ENCODE data around the gene KBTBD12. TPM values are rescaled to one million over a fixed set of nuclear protein-coding genes. Genes with fewer than 3 reads are reported as not detected.
"Not testable (repeated sequence)": the region's sequence is repeated elsewhere in the genome, so short reads cannot be mapped to it uniquely, and the experiment has no call there.

Gene KBTBD12
- total and polyA plus RNA-seq, 12 donors: 5.1 to 54.2 (median 31.5) TPM

DNA sequence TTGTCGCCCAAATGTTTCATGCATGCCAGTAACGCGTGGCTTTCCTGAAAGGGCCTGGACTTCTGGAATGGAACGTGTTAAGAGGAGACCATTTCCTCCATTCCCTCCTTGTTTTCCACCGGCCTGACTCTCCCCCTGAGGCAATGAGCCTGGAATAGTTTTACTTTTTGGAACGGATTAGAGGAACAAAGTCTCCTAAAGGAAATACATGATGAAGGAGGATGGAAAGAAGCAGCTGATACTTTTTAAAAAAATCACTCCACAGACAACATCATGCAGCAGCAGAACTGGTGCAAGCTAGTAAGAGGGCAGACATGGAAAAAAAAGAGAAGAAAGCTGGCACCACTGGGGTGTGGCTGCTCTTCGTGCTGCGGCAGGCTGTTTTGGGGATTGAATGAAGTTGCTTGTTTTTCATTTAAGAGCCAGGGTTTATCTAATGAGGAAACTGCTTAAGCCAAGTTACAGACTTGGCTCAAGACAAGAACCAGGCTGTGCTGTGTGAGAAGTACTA is 3.6 kb upstream of the KBTBD12 start:
- intact Hi-C loops (cut with DNase I): no loop called here
- DNase-seq: no peak

DNA sequence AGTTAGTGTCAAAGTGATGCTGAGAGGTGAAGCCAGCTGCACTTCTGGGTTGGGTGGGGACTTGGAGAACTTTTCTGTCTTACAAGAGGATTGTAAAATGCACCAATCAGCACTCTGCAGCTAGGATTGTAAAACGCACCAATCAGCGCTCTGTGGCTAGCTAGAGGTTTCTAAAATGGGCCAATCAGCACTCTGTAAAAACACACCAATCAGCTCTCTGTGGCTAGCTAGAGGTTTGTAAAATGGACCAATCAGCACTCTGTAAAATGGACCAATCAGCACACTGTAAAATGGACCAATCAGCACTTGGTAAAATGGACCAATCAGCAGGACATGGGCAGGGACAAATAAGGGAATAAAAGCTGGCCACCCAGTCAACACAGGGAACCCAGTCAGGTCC is 1.2 kb upstream of the KBTBD12 start:
- DNase-seq, H3K9me3 ChIP-seq, ATAC-seq, H3K4me3 ChIP-seq, H3K36me3 ChIP-seq: not testable (repeated sequence)
- 98 to 99% methylated on average over 2 of the region's 2 CpGs for WGBS, 2 donors
- peak overlapping the region in 1 of 10 donors; percentile 88 for H3K27ac ChIP-seq
- intact Hi-C loops (cut with DNase I): loop anchor here in 1 of 10 donors (2.0 kb wide), 1 partner anchor 41 kb away; no protein-coding TSS in a partner anchor
- peaks cover 5 to 52% (median 25%) of the 10 kb centered on the region in 9 donors for H3K4me1 ChIP-seq
- peaks cover 0 to 20% (median 0%) of the 10 kb centered on the region in 7 donors for H3K27me3 ChIP-seq

More for the DNA sequence above, 3.6 kb upstream of the KBTBD12 start:
- 27 to 41% methylated on average over 8 of the region's 8 CpGs for WGBS, 2 donors
- peaks cover 5 to 45% (median 23%) of the 10 kb centered on the region in 9 donors for H3K4me1 ChIP-seq
- peak overlapping the region; percentile 4 to 81 (median 60) for H3K27ac ChIP-seq
- TF ChIP-seq, protein P1, sequence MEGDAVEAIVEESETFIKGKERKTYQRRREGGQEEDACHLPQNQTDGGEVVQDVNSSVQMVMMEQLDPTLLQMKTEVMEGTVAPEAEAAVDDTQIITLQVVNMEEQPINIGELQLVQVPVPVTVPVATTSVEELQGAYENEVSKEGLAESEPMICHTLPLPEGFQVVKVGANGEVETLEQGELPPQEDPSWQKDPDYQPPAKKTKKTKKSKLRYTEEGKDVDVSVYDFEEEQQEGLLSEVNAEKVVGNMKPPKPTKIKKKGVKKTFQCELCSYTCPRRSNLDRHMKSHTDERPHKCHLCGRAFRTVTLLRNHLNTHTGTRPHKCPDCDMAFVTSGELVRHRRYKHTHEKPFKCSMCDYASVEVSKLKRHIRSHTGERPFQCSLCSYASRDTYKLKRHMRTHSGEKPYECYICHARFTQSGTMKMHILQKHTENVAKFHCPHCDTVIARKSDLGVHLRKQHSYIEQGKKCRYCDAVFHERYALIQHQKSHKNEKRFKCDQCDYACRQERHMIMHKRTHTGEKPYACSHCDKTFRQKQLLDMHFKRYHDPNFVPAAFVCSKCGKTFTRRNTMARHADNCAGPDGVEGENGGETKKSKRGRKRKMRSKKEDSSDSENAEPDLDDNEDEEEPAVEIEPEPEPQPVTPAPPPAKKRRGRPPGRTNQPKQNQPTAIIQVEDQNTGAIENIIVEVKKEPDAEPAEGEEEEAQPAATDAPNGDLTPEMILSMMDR (IDR thresholded peaks at IDR 0.05): no peak
- H3K27me3 ChIP-seq: peaks cover 0 to 20% (median 0%) of the 10 kb centered on the region in 7 donors
- H3K9me3 ChIP-seq: peaks cover 0 to 6% (median 0%) of the 10 kb centered on the region in 11 donors
- peak in 5 of 8 donors; percentile 25 to 56 (median 48) for ATAC-seq
- peak overlapping the region in 4 of 10 donors; percentile 0 to 25 (median 2) for H3K4me3 ChIP-seq
- H3K36me3 ChIP-seq: no peaks in the 10 kb centered on the region

DNA sequence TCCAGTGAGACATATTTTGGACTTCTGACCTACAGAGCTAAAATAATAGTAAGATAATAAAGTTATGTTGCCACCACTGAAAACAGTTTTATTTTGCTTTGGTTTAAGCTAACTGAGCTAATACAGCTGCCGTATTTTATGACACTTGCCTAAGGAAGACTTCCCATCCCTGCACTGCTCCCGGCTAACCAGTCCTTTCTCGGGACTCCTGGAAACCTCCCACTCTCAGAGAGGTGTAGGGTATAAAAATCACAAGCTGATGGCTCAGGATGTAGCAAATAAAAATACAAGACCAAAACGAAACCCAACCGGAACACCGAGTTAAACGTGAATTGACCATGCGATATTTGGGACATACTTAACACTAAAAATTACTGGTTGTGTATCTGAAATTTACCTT is 448 bp upstream of the KBTBD12 start:
- Histone ChIP-seq H3K27ac (peak overlapping the region; percentile 27 to 90 (median 84)), H3K27me3 (peaks cover 0 to 20% (median 0%) of the 10 kb centered on the region in 7 donors), H3K9me3 (peaks cover 0 to 6% (median 0%) of the 10 kb centered on the region in 11 donors), H3K4me3 (peak overlapping the region in 9 of 10 donors; percentile 44 to 62 (median 55)), H3K4me1 (peaks cover 5 to 52% (median 25%) of the 10 kb centered on the region in 9 donors), H3K36me3 (no peaks in the 10 kb centered on the region)
- DNase-seq (no peak), ATAC-seq (no peak)
- 52 to 63% methylated on average over 8 of the region's 8 CpGs for WGBS, 2 donors
- TF ChIP-seq, protein P1 (IDR thresholded peaks at IDR 0.05): no peak
- intact Hi-C loops (cut with DNase I): loop anchor here in 1 of 10 donors (2.0 kb wide), 1 partner anchor 40 kb away; no protein-coding TSS in a partner anchor

DNA sequence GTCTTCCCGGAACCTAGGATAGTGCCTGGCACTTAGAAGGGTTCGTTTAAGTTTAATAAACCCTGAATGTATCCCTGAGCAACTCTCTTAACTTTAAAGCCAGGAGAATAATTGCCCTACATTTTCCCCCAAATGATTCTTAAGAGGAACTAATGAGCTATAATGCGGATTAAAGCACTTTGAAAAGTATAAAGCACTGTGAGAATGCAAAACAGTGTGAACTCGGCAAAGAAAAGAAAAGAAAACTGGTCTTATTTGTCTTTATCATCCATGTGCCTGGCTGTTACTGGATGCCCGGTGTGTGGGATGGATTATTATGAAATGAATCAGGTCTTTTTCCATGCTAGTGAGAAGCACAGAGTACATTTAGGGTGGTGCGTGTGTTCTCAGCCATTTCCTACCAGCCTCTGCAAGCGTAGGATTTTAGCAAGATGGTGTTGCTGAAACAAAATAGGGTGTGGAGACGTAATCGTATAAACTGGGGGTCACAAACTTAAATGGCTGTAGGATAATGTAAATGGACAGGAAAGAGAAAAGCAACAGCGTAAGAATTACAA is 983 bp downstream of the KBTBD12 start:
- Histone ChIP-seq H3K27ac (peak overlapping the region; percentile 27 to 90 (median 84)), H3K27me3 (peaks cover 0 to 20% (median 0%) of the 10 kb centered on the region in 7 donors), H3K4me1 (peaks cover 5 to 55% (median 23%) of the 10 kb centered on the region in 9 donors), H3K36me3 (no peaks in the 10 kb centered on the region), H3K9me3 (peaks cover 0 to 6% (median 0%) of the 10 kb centered on the region in 11 donors), H3K4me3 (peak overlapping the region; percentile 11 to 62 (median 55))
- TF ChIP-seq, protein P1 (IDR thresholded peaks at IDR 0.05): no peak
- DNase-seq (no peak), ATAC-seq (peak in 2 of 8 donors; percentile 34 to 44)
- WGBS, 2 donors: 61% methylated on average over 10 of the region's 10 CpGs
- intact Hi-C loops (cut with DNase I): loop anchor here in 4 of 10 donors (2.0 to 5.0 kb wide), 3 partner anchors 36 to 46 kb away; no protein-coding TSS in a partner anchor
